ENCODE measurements around the gene SIGLEC1. TPM values are rescaled to one million over a fixed set of nuclear protein-coding genes. Genes with fewer than 3 reads are reported as not detected.

SIGLEC1 gene
- total and polyA plus RNA-seq, 2 donors (not counting 1 experiment from before 2014, with no cell fraction given): 0.06 to 0.15 TPM

GRCh38 chr20:3681352-3681930, 31.0 kb downstream of the SIGLEC1 start:
- no peak for TF ChIP-seq EZH2 (IDR thresholded peaks at IDR 0.05; ENCODE audit: borderline replicate concordance, insufficient read depth, low read depth, low read length, poor library complexity, severe bottlenecking)
- no peak for TF ChIP-seq CTCF (IDR thresholded peaks at IDR 0.05)
- H3K9me3 Mint-ChIP-seq (ENCODE audit: insufficient read depth): no peaks in the 10 kb centered on the region
- WGBS (ENCODE audit: insufficient coverage): 25% methylated on average over 32 of the region's 32 CpGs
- Histone ChIP-seq H4K20me1 (ENCODE audit: control insufficient read depth, insufficient read depth, low read length, poor library complexity, severe bottlenecking) (no peaks in the 10 kb centered on the region), H3K79me2 (ENCODE audit: control insufficient read depth, insufficient read depth, low read length) (no peaks in the 10 kb centered on the region), H3K27ac (ENCODE audit: low read length in 2 of 2) (no peak overlapping the region), H3K4me2 (replicated peaks; ENCODE audit: low read depth, low read length, poor library complexity, severe bottlenecking) (no peak overlapping the region), H3K4me1 (ENCODE audit: control insufficient read depth in 2 of 2, insufficient read depth in 2 of 2, low read length in 2 of 2) (peaks cover 0 to 6% of the 10 kb centered on the region in 2 donors), H3K4me3 (ENCODE audit: control extremely low read depth in 1 of 5, extremely low read depth in 1 of 5, insufficient read depth in 1 of 5, low read depth in 2 of 5, low read length in 4 of 5) (no peak overlapping the region), H3K27me3 (replicated peaks in 1 of 4; ENCODE audit: control extremely low read depth in 1 of 4, control insufficient read depth in 3 of 4, insufficient read depth in 4 of 4, low read length in 3 of 4) (peaks cover 0 to 37% (median 3%) of the 10 kb centered on the region in 4 experiments), H2AFZ (ENCODE audit: insufficient read depth, low read depth, low read length, poor library complexity, severe bottlenecking) (no peak overlapping the region), H3K9me3 (ENCODE audit: control extremely low read depth in 1 of 3, control insufficient read depth in 2 of 3, insufficient read depth in 1 of 3, low read length in 2 of 3) (no peaks in the 10 kb centered on the region), H3K36me3 (replicated peaks in 1 of 2; ENCODE audit: control extremely low read depth in 1 of 2, control insufficient read depth in 1 of 2, extremely low read depth in 1 of 2, insufficient read depth in 2 of 2, low read length in 1 of 2) (no peaks in the 10 kb centered on the region), H3K9ac (ENCODE audit: low read length) (no peak overlapping the region)
- H3K27me3 Mint-ChIP-seq: peaks cover 50% of the 10 kb centered on the region
- peaks cover 4% of the 10 kb centered on the region for H3K4me1 Mint-ChIP-seq
- ChIA-PET POLR2A (no interaction called here), CTCF (no interaction called here)
- ATAC-seq (ENCODE audit: low read depth) (no peak), DNase-seq (no peak)
- H3K4me3 Mint-ChIP-seq: no peak overlapping the region
- no peak overlapping the region for H3K27ac Mint-ChIP-seq
- intact Hi-C loops (cut with micrococcal nuclease): no loop called here

GRCh38 chr20:3680701-3681351, 31.6 kb downstream of the SIGLEC1 start:
- H3K79me2 ChIP-seq (ENCODE audit: control insufficient read depth, insufficient read depth, low read length): no peaks in the 10 kb centered on the region
- WGBS (ENCODE audit: insufficient coverage): 74% methylated on average over 15 of the region's 15 CpGs
- ChIA-PET POLR2A (no interaction called here), CTCF (no interaction called here)
- H3K36me3 ChIP-seq (replicated peaks in 1 of 2; ENCODE audit: control extremely low read depth in 1 of 2, control insufficient read depth in 1 of 2, extremely low read depth in 1 of 2, insufficient read depth in 2 of 2, low read length in 1 of 2): no peaks in the 10 kb centered on the region
- H3K9ac ChIP-seq (ENCODE audit: low read length): no peak overlapping the region
- H3K4me1 ChIP-seq (ENCODE audit: control insufficient read depth in 2 of 2, insufficient read depth in 2 of 2, low read length in 2 of 2): peaks cover 0 to 7% of the 10 kb centered on the region in 2 donors
- H3K9me3 ChIP-seq (ENCODE audit: control extremely low read depth in 1 of 3, control insufficient read depth in 2 of 3, insufficient read depth in 1 of 3, low read length in 2 of 3): no peaks in the 10 kb centered on the region
- no peak overlapping the region for H3K4me2 ChIP-seq (replicated peaks; ENCODE audit: low read depth, low read length, poor library complexity, severe bottlenecking)
- Mint-ChIP-seq H3K9me3 (ENCODE audit: insufficient read depth) (no peaks in the 10 kb centered on the region), H3K27me3 (peaks cover 53% of the 10 kb centered on the region), H3K4me1 (peaks cover 4% of the 10 kb centered on the region), H3K27ac (no peak overlapping the region), H3K4me3 (no peak overlapping the region)
- H3K27ac ChIP-seq (ENCODE audit: low read length in 2 of 2): no peak overlapping the region
- DNase-seq: no peak
- ATAC-seq (ENCODE audit: low read depth): no peak
- H2AFZ ChIP-seq (ENCODE audit: insufficient read depth, low read depth, low read length, poor library complexity, severe bottlenecking): no peak overlapping the region
- H4K20me1 ChIP-seq (ENCODE audit: control insufficient read depth, insufficient read depth, low read length, poor library complexity, severe bottlenecking): no peaks in the 10 kb centered on the region
- TF ChIP-seq CTCF (IDR thresholded peaks at IDR 0.05) (no peak), EZH2 (IDR thresholded peaks at IDR 0.05; ENCODE audit: borderline replicate concordance, insufficient read depth, low read depth, low read length, poor library complexity, severe bottlenecking) (no peak)
- intact Hi-C loops (cut with micrococcal nuclease): no loop called here
- H3K4me3 ChIP-seq (ENCODE audit: control extremely low read depth in 1 of 5, extremely low read depth in 1 of 5, insufficient read depth in 1 of 5, low read depth in 2 of 5, low read length in 4 of 5): no peak overlapping the region
- peaks cover 0 to 43% (median 3%) of the 10 kb centered on the region in 4 experiments for H3K27me3 ChIP-seq (replicated peaks in 1 of 4; ENCODE audit: control extremely low read depth in 1 of 4, control insufficient read depth in 3 of 4, insufficient read depth in 4 of 4, low read length in 3 of 4)

All from B cell (primary cell).